ENCODE results near the gene PSMC5. TPM values are rescaled to one million over a fixed set of nuclear protein-coding genes. Genes with fewer than 3 reads are reported as not detected.
"Not testable (repeated sequence)": the region's sequence is repeated elsewhere in the genome, so short reads cannot be mapped to it uniquely, and the experiment has no call there.

Gene PSMC5
- polyA plus RNA-seq, 1 donor from 2014 or later, result 139 TPM

DNA sequence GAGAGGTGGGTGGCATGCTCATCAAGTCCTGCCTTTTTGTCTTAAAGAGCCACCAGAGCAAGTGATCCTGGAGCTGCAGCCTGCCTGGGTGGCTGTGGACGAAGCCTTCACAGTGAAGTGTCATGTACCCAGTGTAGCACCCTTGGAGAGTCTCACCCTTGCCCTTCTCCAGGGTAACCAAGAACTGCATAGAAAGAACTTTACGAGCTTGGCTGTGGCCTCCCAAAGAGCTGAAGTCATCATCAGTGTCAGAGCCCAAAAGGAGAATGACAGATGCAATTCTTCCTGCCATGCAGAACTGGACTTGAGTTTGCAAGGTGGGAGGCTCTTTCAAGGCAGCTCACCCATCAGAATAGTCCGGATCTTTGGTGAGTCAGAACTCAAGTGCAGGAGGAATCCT, 32.0 kb downstream of the PSMC5 start:
- H3K4me3 Mint-ChIP-seq, result no peak overlapping the region
- H3K27me3 Mint-ChIP-seq, result no peaks in the 10 kb centered on the region
- H3K4me1 Mint-ChIP-seq, result peaks cover 0 to 1% (median 0%) of the 10 kb centered on the region in 3 donors
- H3K9me3 Mint-ChIP-seq, result no peaks in the 10 kb centered on the region
- H3K27ac Mint-ChIP-seq, result no peak overlapping the region
- H3K36me3 Mint-ChIP-seq, result no peaks in the 10 kb centered on the region

DNA sequence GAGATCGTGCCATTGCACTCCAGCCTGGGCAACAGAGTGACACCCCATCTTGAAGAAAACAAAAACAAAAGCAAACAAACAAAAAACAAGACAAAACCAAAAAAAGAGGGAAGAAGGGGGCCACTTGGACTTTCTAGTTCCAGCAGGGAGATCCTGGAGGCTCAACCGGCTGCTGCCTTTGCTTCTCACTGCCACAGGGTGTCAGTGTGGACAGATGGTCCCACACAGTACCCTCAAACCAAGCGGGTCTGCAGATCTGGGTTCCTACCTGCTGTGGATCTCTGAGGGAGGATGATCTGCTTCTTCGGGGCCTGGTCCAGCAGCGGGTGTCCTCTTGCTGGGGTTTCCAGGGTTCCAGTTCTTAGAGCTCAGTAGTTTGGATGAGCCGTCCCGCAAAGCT, 39.4 kb downstream of the PSMC5 start:
- H3K27ac Mint-ChIP-seq, result peak overlapping the region in 1 of 3 donors; percentile 31
- not testable (repeated sequence) for H3K4me3 Mint-ChIP-seq, H3K9me3 Mint-ChIP-seq, H3K27me3 Mint-ChIP-seq, H3K36me3 Mint-ChIP-seq, H3K4me1 Mint-ChIP-seq

DNA sequence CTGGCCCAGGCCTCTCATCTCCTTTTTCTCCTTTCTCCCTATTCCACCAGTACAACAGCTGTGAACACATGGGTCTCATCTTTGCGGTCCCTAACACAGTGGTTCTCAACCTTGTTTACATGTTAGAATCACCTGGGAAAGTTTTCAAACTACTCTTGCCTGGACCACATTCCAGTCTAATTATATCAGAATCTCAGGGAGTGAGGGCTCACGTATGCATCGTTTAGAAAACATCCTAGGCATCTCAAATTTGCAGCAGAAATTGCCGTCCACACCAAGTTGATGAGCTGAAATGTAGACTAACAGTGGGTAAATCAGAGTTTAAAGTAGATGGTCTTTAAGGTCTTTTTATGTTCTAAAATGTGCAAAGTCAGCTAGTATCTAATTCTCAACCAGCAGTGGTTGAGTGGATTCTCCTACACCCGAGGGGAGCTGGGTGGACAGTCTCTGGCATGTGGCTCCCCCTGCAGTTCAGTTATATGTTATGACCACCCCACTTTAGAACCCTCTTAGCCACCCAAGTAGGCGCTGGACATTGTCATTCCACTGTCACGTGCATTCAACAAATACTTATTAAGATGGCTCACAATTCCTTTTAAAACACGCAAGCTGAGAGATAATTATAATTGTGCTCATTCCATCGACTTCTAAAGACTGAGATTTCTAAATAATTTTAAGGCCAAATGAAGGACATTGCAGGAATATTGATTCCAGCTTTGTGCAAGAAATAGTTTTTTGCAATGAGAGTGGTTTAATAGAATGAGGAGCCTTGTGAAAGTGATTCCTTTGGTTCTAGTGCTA, 42.5 kb downstream of the PSMC5 start:
- H3K9me3 Mint-ChIP-seq, H3K4me3 Mint-ChIP-seq, H3K36me3 Mint-ChIP-seq, H3K27ac Mint-ChIP-seq, H3K4me1 Mint-ChIP-seq, H3K27me3 Mint-ChIP-seq: not testable (repeated sequence)

DNA sequence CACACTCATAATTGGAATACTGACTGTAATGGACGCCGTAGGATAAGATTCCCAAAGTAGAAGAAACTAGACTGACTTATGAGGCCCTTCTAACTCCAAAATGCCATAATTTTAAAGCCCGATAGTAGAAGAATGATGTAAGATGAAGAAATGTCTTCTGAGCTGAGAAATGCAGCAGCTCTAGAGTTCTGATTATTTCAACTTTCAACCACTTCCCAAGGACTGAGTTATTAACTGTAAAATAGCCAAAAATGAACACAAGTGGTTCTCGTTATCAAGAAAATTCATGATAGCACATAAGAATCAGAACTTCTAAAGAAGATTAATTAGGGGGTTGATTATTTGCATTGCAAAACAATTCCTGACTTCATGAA, 43.0 kb downstream of the PSMC5 start:
- H3K9me3 Mint-ChIP-seq, H3K4me3 Mint-ChIP-seq, H3K27me3 Mint-ChIP-seq, H3K27ac Mint-ChIP-seq, H3K36me3 Mint-ChIP-seq, H3K4me1 Mint-ChIP-seq: not testable (repeated sequence)

- not testable (repeated sequence) for H3K4me1 Mint-ChIP-seq, H3K27me3 Mint-ChIP-seq, H3K4me3 Mint-ChIP-seq, H3K36me3 Mint-ChIP-seq, H3K9me3 Mint-ChIP-seq, H3K27ac Mint-ChIP-seq
Measured at GRCh38 chr17:63871646-63872365, 44.6 kb downstream of the PSMC5 start.

GRCh38 chr17:63873577-63873976, 46.3 kb downstream of the PSMC5 start, which contains the start of gene CSH2:
TSS of gene CSH2 (minus strand) at chr17:63873677. CDS start at chr17:63873614, 63 bp downstream.
- not testable (repeated sequence) for H3K4me1 Mint-ChIP-seq, H3K36me3 Mint-ChIP-seq, H3K9me3 Mint-ChIP-seq, H3K27me3 Mint-ChIP-seq, H3K27ac Mint-ChIP-seq
- peak within 1 kb of the TSS in 2 of 4 donors; percentile 54 to 81 for H3K4me3 Mint-ChIP-seq

GRCh38 chr17:63874061-63874626, 46.9 kb downstream of the PSMC5 start:
- H3K36me3 Mint-ChIP-seq, H3K27me3 Mint-ChIP-seq, H3K9me3 Mint-ChIP-seq, H3K27ac Mint-ChIP-seq: not testable (repeated sequence)
- H3K4me3 Mint-ChIP-seq, result peak overlapping the region in 2 of 4 donors; percentile 54 to 81
- H3K4me1 Mint-ChIP-seq, result peaks cover 6 to 10% (median 10%) of the 10 kb centered on the region in 3 donors

GRCh38 chr17:63874693-63875092, 47.5 kb downstream of the PSMC5 start:
- peaks cover 10 to 12% (median 12%) of the 10 kb centered on the region in 3 donors for H3K4me1 Mint-ChIP-seq
- H3K27me3 Mint-ChIP-seq, H3K4me3 Mint-ChIP-seq, H3K36me3 Mint-ChIP-seq, H3K9me3 Mint-ChIP-seq, H3K27ac Mint-ChIP-seq: not testable (repeated sequence)

DNA sequence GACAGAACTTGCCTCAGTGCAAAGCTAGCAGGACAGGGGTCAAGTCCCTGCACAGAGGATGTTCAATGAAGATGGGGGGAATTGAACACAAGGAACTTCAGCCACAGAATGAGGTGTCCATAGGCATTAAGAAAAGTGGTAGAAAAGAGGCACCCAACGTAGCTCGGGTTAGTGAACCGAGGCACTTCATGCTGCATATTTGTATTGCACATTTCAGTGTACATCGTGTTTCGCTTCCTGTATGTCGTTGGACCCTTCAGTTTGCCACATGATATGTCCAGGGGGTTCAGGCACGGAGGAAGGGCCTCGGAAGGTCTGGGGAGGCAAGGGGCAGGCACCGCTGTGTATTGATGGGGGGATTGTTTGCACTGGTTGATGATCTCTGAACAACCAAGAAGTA, 51.2 kb downstream of the PSMC5 start:
- peaks cover 10 to 12% (median 12%) of the 10 kb centered on the region in 3 donors for H3K4me1 Mint-ChIP-seq
- H3K9me3 Mint-ChIP-seq, H3K36me3 Mint-ChIP-seq, H3K27me3 Mint-ChIP-seq: not testable (repeated sequence)
- peak overlapping the region in 1 of 3 donors; percentile 20 for H3K27ac Mint-ChIP-seq
- peak overlapping the region in 3 of 4 donors; percentile 68 to 84 (median 80) for H3K4me3 Mint-ChIP-seq

DNA sequence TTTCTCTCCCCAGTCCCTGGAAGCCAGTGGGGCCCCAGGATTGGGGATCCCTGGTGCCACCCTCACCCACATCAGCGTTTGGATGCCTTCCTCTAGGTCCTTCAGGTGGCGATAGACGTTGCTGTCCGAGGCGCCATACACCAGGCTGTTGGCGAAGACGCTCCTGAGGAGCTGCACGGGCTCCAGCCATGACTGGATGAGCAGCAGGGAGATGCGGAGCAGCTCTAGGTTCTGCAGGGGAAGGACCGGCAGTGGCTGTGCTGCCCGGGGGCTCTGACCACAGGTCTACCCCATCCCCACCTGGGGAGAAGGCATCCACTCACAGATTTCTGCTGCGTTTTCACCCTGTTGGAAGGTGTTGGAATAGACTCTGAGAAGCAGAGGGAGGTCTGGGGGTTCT, 53.5 kb downstream of the PSMC5 start:
- peaks cover 10 to 12% (median 10%) of the 10 kb centered on the region in 3 donors for H3K4me1 Mint-ChIP-seq
- no peaks in the 10 kb centered on the region for H3K27me3 Mint-ChIP-seq
- no peak overlapping the region for H3K27ac Mint-ChIP-seq
- H3K36me3 Mint-ChIP-seq, result no peaks in the 10 kb centered on the region
- H3K4me3 Mint-ChIP-seq, result no peak overlapping the region
- no peaks in the 10 kb centered on the region for H3K9me3 Mint-ChIP-seq

DNA sequence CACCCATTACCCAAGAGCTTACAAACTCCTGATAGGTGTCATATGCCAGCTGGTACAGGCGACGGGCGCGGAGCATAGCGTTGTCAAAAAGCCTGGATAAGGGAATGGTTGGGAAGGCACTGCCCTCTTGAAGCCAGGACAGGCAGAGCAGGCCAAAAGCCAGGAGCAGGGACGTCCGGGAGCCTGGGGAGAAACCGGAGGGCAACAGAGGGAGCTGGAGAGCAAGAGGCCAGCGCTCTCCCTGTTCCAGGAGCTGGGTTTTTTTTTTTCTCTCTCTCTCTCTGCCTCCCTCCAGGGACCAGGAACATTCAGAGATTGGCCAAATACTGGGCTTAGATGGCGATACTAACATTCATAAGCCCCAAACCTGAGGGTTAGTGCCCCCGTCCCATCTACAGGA, 54.1 kb downstream of the PSMC5 start:
- H3K4me3 Mint-ChIP-seq, H3K27me3 Mint-ChIP-seq, H3K9me3 Mint-ChIP-seq, H3K27ac Mint-ChIP-seq, H3K36me3 Mint-ChIP-seq: not testable (repeated sequence)
- H3K4me1 Mint-ChIP-seq, result peaks cover 10 to 12% (median 10%) of the 10 kb centered on the region in 3 donors

Other genes with a start within 250 kb of the PSMC5 start
- gene TACO1, start 226.5 kb upstream of the PSMC5 start, polyA plus RNA-seq, result 19.5 TPM
- 22.5 TPM for gene MAP3K3, start 205.0 kb upstream of the PSMC5 start, polyA plus RNA-seq
- 845 TPM for gene LIMD2, start 127.3 kb upstream of the PSMC5 start, polyA plus RNA-seq
- 24.9 TPM for gene STRADA, start 85.6 kb upstream of the PSMC5 start, polyA plus RNA-seq
- gene CCDC47, start 53.8 kb upstream of the PSMC5 start, polyA plus RNA-seq, result 36.7 TPM
- gene DDX42, start 53.3 kb upstream of the PSMC5 start, polyA plus RNA-seq, result 16.2 TPM
- gene FTSJ3, start 232 bp downstream of the PSMC5 start, polyA plus RNA-seq, result 28.7 TPM
- gene SMARCD2, start 15.3 kb downstream of the PSMC5 start, polyA plus RNA-seq, result 96.1 TPM
- gene CSH2, start 46.2 kb downstream of the PSMC5 start, polyA plus RNA-seq, result not detected
- not detected for gene GH2, start 54.5 kb downstream of the PSMC5 start, polyA plus RNA-seq
- gene CSH1, start 69.1 kb downstream of the PSMC5 start, polyA plus RNA-seq, result not detected
- not detected for gene CSHL1, start 83.8 kb downstream of the PSMC5 start, polyA plus RNA-seq
- gene GH1, start 91.4 kb downstream of the PSMC5 start, polyA plus RNA-seq, result 2.0 TPM
- gene CD79B, start 104.9 kb downstream of the PSMC5 start, polyA plus RNA-seq, result 1,452 TPM
- 0.10 TPM for gene SCN4A, start 145.5 kb downstream of the PSMC5 start, polyA plus RNA-seq
- gene PRR29, start 170.9 kb downstream of the PSMC5 start, polyA plus RNA-seq, result 3.2 TPM
- 183 TPM for gene ICAM2, start 193.2 kb downstream of the PSMC5 start, polyA plus RNA-seq

Measured in IgD-negative memory B cell (primary cell).